ENCODE results near the gene RILPL1. TPM values are rescaled to one million over a fixed set of nuclear protein-coding genes. Genes with fewer than 3 reads are reported as not detected.

RILPL1 gene
- total and polyA plus RNA-seq, 9 of the 15 experiments (the other 6 are each of a cell fraction or from before 2014, with no cell fraction given): 0.25 to 10.6 (median 8.6) TPM

- TF ChIP-seq STAT6 (CRISPR knock-in tag; IDR thresholded peaks at IDR 0.05): no peak; the same call in 1 of the 2 replicates
- no peak; the same call in 1 of the 2 replicates for TF ChIP-seq ZBTB33 (CRISPR knock-in tag; IDR thresholded peaks at IDR 0.05)
- no peak for TF ChIP-seq ZNF668 (CRISPR knock-in tag; IDR thresholded peaks at IDR 0.05)
- TF ChIP-seq NFATC3 (IDR thresholded peaks at IDR 0.05): no peak
- TF ChIP-seq ELK3 (CRISPR knock-in tag; IDR thresholded peaks at IDR 0.05): no peak
- TF ChIP-seq ATF4 (CRISPR knock-in tag; IDR thresholded peaks at IDR 0.05): no peak
- no peak for TF ChIP-seq RBM14 (IDR thresholded peaks at IDR 0.05; ENCODE audit: borderline replicate concordance, insufficient read depth, low read depth, low read length)
- TF ChIP-seq PHB (CRISPR knock-in tag; IDR thresholded peaks at IDR 0.05): no peak
- no peak for TF ChIP-seq CBX8 (IDR thresholded peaks at IDR 0.05; ENCODE audit: borderline replicate concordance, extremely low read depth, low read depth, low read length, poor library complexity, severe bottlenecking)
- no peak for TF ChIP-seq RUNX1 (IDR thresholded peaks at IDR 0.05; ENCODE audit: low read depth)
- TF ChIP-seq CREB3 (tag; conservative IDR thresholded peaks at IDR 0.05; ENCODE audit: low read depth): no peak
- TF ChIP-seq ZNF76 (CRISPR knock-in tag; IDR thresholded peaks at IDR 0.05; ENCODE audit: borderline replicate concordance): no peak
- no peak for TF ChIP-seq MAFG (tag; conservative IDR thresholded peaks at IDR 0.05)
- no peak for TF ChIP-seq KAT8 (IDR thresholded peaks at IDR 0.05; ENCODE audit: low read depth)
- TF ChIP-seq ZNF395 (CRISPR knock-in tag; IDR thresholded peaks at IDR 0.05): no peak
- no peak for TF ChIP-seq NCOA2 (IDR thresholded peaks at IDR 0.05; ENCODE audit: partially characterized antibody in 2 of 2)
Measured at GRCh38 chr12:123532808-123533649, 490 bp downstream of the RILPL1 start (continued).

Measured in K562 (cell line).